Measurements from ENCODE around the gene SMC3. TPM values are rescaled to one million over a fixed set of nuclear protein-coding genes. Genes with fewer than 3 reads are reported as not detected.

SMC3 gene
- total RNA-seq, 4 donors from 2014 or later: 27.7 to 50.2 (median 39.5) TPM

DNA sequence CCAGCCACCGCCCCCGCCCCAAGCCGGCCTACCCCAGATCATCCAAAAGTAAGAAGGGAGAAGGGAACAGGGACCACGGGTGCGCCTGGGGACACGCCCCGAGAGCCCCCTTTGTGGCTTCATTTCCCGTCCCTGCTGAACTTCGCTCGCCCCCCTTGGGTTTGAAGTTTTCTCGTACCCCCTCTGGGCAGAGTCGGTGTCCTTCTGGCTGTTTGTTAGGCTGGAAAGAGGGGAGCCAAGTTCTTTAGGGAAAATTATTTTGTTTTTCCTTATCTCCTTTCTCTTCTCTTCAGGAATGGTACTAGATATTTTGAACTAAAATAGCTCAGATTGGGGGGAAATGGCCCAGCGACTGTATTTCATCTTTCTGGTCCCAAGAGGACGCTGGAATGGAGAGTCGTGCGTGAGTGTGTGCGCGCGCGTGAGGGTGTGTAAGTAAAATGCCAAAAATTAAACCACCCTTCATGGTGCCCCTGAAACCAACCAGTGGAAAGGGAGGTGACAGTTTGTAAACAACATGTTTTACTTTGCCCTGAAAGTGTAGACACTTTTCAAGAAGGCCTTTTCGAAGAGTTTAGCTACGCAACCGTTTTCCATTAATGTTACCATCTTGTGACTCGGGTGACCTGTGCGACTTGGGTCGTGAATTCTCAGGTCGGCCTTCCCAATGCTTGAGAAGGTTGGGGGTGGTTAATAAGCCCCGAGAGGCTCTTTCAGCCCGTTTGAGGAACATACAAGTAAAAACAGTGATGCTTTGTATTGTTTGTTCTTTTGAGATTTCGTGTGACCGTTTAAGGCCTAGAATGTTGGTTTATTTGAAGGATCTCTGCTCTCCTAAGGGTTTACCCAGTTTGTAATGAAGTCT lies 77.3 kb downstream of the SMC3 start:
- peaks cover 0 to 41% (median 27%) of the 10 kb centered on the region in 4 donors for H3K4me1 ChIP-seq
- DNase-seq (ENCODE audit: extremely low spot score): no peak
- H3K36me3 ChIP-seq: no peaks in the 10 kb centered on the region
- H3K4me3 ChIP-seq: peak overlapping the region; percentile 63 to 78 (median 68)
- intact Hi-C loops (cut with DNase I): no loop called here
- H3K9me3 ChIP-seq: no peaks in the 10 kb centered on the region
- H3K27ac ChIP-seq (replicated peaks in 1 of 4): peak overlapping the region; percentile 79 to 83 (median 79)
- peaks cover 0 to 40% (median 16%) of the 10 kb centered on the region in 4 donors for H3K27me3 ChIP-seq
- 46% methylated on average over 28 of the region's 31 CpGs for WGBS
- no peak for TF ChIP-seq POLR2AphosphoS5 (IDR thresholded peaks at IDR 0.05)
- TF ChIP-seq POLR2A (IDR thresholded peaks at IDR 0.05; ENCODE audit: low read depth): no peak

DNA sequence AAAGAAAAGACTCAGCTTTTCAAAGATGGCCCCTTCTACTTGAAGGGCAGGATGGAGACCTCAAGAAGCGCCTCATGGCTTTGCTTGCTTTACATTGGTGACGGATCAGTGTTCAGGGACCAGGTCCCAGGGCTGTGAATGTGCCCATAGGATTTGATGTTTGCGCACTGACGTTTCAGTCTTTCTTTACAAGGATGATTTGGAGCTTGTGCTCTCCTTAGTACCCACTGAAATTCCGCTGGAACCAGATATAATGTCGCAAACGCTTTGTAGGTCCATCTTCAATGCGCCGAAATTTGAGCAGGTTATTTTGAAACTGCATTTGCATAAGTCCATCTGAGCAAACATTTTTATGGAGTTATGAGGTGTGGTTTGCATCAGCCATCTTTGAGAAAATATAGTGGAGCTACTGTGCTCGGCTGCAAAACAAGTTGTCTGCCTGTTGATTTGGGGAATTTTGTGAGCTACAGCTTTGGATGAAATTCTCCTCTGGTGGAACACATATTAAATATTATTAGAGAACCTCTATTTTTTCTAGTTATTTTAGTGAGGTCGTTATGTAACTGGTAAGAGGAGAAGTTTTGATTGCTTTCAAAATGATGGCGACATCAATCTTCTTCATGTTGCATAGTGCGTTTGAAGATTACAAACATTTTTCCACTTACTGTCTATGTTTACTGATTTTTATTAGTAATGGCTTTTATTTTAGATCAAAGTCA lies 79.1 kb downstream of the SMC3 start:
- peaks cover 0 to 40% (median 28%) of the 10 kb centered on the region in 4 donors for H3K4me1 ChIP-seq
- H3K36me3 ChIP-seq: no peaks in the 10 kb centered on the region

DNA sequence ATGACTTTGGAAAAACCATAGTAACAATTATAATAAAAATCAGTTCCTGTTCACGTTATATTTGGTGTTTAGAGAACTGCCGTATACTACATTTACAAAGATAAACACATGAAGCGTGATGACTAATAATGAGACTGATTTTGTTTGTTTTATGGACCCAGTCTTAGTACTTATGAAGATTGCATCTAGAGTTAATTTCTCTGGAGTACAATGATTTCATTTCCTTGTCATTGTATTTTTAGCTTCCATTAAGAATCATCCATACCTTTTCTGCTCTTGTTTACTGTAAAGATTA lies 79.6 kb downstream of the SMC3 start:
- 78% methylated on average over 3 of the region's 3 CpGs for WGBS
- no peaks in the 10 kb centered on the region for H3K9me3 ChIP-seq
- H3K27ac ChIP-seq (replicated peaks in 1 of 4): no peak overlapping the region
- no peaks in the 10 kb centered on the region for H3K36me3 ChIP-seq
- DNase-seq (ENCODE audit: extremely low spot score): no peak
- TF ChIP-seq EP300 (IDR thresholded peaks at IDR 0.05) (no peak), POLR2A (IDR thresholded peaks at IDR 0.05; ENCODE audit: low read depth) (no peak), POLR2AphosphoS5 (IDR thresholded peaks at IDR 0.05) (no peak), CTCF (IDR thresholded peaks at IDR 0.05) (no peak)
- H3K4me3 ChIP-seq: no peak overlapping the region
- intact Hi-C loops (cut with DNase I): no loop called here
- peaks cover 0 to 40% (median 16%) of the 10 kb centered on the region in 4 donors for H3K27me3 ChIP-seq
- peaks cover 0 to 41% (median 33%) of the 10 kb centered on the region in 4 donors for H3K4me1 ChIP-seq

More for the DNA sequence above, 79.1 kb downstream of the SMC3 start:
- WGBS: 84% methylated on average over 13 of the region's 13 CpGs
- peak; percentile 45 for DNase-seq (ENCODE audit: extremely low spot score)
- TF ChIP-seq CTCF (IDR thresholded peaks at IDR 0.05) (no peak), POLR2A (IDR thresholded peaks at IDR 0.05; ENCODE audit: low read depth) (no peak), POLR2AphosphoS5 (IDR thresholded peaks at IDR 0.05) (no peak), EP300 (IDR thresholded peaks at IDR 0.05) (no peak)
- Histone ChIP-seq H3K27ac (replicated peaks in 1 of 4) (no peak overlapping the region), H3K4me3 (no peak overlapping the region), H3K27me3 (peaks cover 0 to 40% (median 16%) of the 10 kb centered on the region in 4 donors), H3K9me3 (no peaks in the 10 kb centered on the region)
- intact Hi-C loops (cut with DNase I): no loop called here

DNA sequence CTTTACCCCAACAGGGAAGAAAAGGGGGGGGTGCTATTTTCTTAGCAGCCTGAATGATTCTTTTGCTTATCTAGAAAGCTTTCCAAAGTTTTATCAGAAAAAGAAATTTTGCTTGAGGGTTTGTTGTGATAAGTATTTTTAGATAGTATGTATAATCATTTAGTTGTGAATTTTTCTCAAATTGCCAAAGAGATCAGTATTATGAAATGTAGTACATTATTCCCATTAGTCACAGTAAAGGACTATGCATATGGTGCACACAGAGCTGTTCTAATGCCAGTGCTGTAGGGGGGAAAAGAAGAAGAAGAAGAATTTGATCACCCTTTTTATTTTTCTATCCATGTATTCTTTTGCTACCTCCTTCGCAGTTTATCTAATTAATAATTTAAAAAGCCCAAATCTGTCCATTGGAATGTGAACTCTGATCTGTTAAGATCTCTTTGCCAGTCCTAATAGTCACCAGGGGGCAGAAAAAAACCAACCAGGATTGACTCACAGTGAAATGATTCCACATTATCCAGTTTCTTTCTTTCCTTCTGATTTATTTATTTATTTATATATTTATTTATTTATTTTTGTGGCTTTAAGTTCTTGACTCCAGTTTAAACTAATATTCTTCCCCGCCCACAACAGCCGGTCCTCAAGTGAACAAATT lies 81.3 kb downstream of the SMC3 start:
- intact Hi-C loops (cut with DNase I): no loop called here
- no peak overlapping the region for H3K27ac ChIP-seq (replicated peaks in 1 of 4)
- no peak for DNase-seq (ENCODE audit: extremely low spot score)

More for the DNA sequence above, 81.3 kb downstream of the SMC3 start:
- Histone ChIP-seq H3K4me3 (no peak overlapping the region), H3K9me3 (no peaks in the 10 kb centered on the region), H3K27me3 (peaks cover 0 to 27% (median 11%) of the 10 kb centered on the region in 4 donors), H3K4me1 (peaks cover 3 to 33% (median 23%) of the 10 kb centered on the region in 4 donors), H3K36me3 (no peaks in the 10 kb centered on the region)
- TF ChIP-seq CTCF (IDR thresholded peaks at IDR 0.05): no peak
- TF ChIP-seq POLR2A (IDR thresholded peaks at IDR 0.05; ENCODE audit: low read depth): no peak
- TF ChIP-seq POLR2AphosphoS5 (IDR thresholded peaks at IDR 0.05): no peak
- TF ChIP-seq EP300 (IDR thresholded peaks at IDR 0.05): no peak
- 97% methylated on average over 3 of the region's 3 CpGs for WGBS
